HEK293T (cell line): ENCODE results near the gene FGD5.

Experiments
- ARNT ChIP-seq: fragments of 450-650 bp; IDR thresholded peaks from 2 replicates; pipeline ENCODE4 v1.6.1; 2017; ENCODE audit warnings: mild to moderate bottlenecking
- CTBP1 ChIP-seq: fragments of 450-650 bp; IDR thresholded peaks from 2 replicates; pipeline ENCODE4 v1.6.1; 2016; ENCODE audit warnings: borderline replicate concordance
- ELF4 ChIP-seq: fragments of 450-650 bp; IDR thresholded peaks from 2 replicates; pipeline ENCODE4 v1.6.1; 2017; ENCODE audit warnings: antibody characterized with exemption
- FOXA1 ChIP-seq: fragments of 450-650 bp; IDR thresholded peaks from 2 replicates; pipeline ENCODE4 v1.6.1; 2016; ENCODE audit warnings: mild to moderate bottlenecking
- FOXK2 ChIP-seq: fragments of 450-650 bp; IDR thresholded peaks from 2 replicates; pipeline ENCODE4 v1.6.1; 2016; ENCODE audit warnings: mild to moderate bottlenecking
- FOXM1 ChIP-seq: fragments of 450-650 bp; IDR thresholded peaks from 2 replicates; pipeline ENCODE4 v1.6.1; 2017; ENCODE audit warnings: mild to moderate bottlenecking, borderline replicate concordance
- HDGF ChIP-seq: fragments of 450-650 bp; IDR thresholded peaks from 2 replicates; pipeline ENCODE4 v1.6.1; 2017; ENCODE audit warnings: antibody characterized with exemption, borderline replicate concordance
- LEF1 ChIP-seq: fragments of 450-650 bp; IDR thresholded peaks from 2 replicates; pipeline ENCODE4 v1.6.1; 2017; ENCODE audit warnings: mild to moderate bottlenecking, borderline replicate concordance
- NFRKB ChIP-seq: fragments of 450-650 bp; IDR thresholded peaks from 2 replicates; pipeline ENCODE4 v1.6.1; 2016; ENCODE audit warnings: mild to moderate bottlenecking, moderate library complexity
- SP1 ChIP-seq: fragments of 450-650 bp; IDR thresholded peaks from 2 replicates; pipeline ENCODE4 v1.6.1; 2017
- SUZ12 ChIP-seq: fragments of 450-650 bp; IDR thresholded peaks from 2 replicates; pipeline ENCODE4 v1.6.1; 2016; ENCODE audit warnings: mild to moderate bottlenecking
- TARDBP ChIP-seq: fragments of 450-650 bp; IDR thresholded peaks from 2 replicates; pipeline ENCODE4 v1.6.1; 2016
- ZNF384 ChIP-seq: fragments of 450-650 bp; IDR thresholded peaks from 2 replicates; pipeline ENCODE4 v1.6.1; 2016
- TF ChIP-seq, protein P1 (sequence below): fragments of 450-650 bp; IDR thresholded peaks from 2 replicates; pipeline ENCODE4 v1.6.1; 2016

DNA sequence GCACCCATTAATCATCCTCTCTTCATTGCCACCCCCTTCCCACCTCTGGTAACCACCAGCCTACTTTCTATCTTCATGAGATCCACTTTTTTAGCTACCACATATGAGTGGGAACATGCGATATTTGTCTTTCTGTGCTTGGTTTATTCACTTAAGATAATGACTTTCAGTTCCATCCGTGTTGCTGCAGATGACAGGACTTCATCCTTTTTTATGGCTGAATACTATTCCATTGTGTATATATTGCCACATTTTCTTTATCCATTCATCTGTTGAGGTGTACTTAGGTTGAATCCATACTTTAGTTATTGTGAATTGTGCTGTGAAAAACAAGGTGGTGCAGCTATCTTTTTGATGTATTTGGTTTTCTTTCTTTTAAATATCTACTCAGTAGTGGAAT is 75.3 kb downstream of the FGD5 start:
- TF ChIP-seq FOXM1 (no peak), HDGF (no peak), FOXK2 (no peak), ARNT (no peak), TARDBP (no peak), ZNF384 (no peak), ELF4 (no peak), SUZ12 (no peak), FOXA1 (no peak), SP1 (no peak), CTBP1 (no peak), NFRKB (no peak), LEF1 (no peak)
- TF ChIP-seq, protein P1, sequence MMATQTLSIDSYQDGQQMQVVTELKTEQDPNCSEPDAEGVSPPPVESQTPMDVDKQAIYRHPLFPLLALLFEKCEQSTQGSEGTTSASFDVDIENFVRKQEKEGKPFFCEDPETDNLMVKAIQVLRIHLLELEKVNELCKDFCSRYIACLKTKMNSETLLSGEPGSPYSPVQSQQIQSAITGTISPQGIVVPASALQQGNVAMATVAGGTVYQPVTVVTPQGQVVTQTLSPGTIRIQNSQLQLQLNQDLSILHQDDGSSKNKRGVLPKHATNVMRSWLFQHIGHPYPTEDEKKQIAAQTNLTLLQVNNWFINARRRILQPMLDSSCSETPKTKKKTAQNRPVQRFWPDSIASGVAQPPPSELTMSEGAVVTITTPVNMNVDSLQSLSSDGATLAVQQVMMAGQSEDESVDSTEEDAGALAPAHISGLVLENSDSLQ = no peak
